Esophagus squamous epithelium (tissue), 5 donors: Measurements from ENCODE around the gene PKD2. TPM values are rescaled to one million over a fixed set of nuclear protein-coding genes. Genes with fewer than 3 reads are reported as not detected.

Experiments
- DNase-seq: peaks from one replicate; lab custom pipeline; 2025; lab: John Stamatoyannopoulos, UW
- H3K27ac ChIP-seq, 4 donors: fragments of 200-600 bp; sonication (generic); one replicate each; pipeline ENCODE4 v1.5.1; 2016 to 2019; ENCODE audit warnings: mild to moderate bottlenecking in 1 of 4
- H3K27me3 ChIP-seq, 4 donors: fragments of 200-600 bp; sonication (generic); 1 replicate in 3 of 4; 2 replicates in 1 of 4; pipeline versions ENCODE4 v1.5.1 to v1.6.0; 2017 to 2021; ENCODE audit warnings: antibody characterized with exemption in 1 of 4
- H3K36me3 ChIP-seq, 3 donors: fragments of 200-600 bp; sonication (generic); one replicate each; pipeline ENCODE4 v1.5.1; 2016 to 2019
- H3K4me1 ChIP-seq, 3 donors: fragments of 200-600 bp; sonication (generic); one replicate each; pipeline ENCODE4 v1.5.1; 2017 to 2019
- H3K4me3 ChIP-seq, 4 donors: fragments of 200-600 bp; sonication (generic); 1 replicate in 3 of 4; 2 replicates in 1 of 4; pipeline ENCODE4 v1.5.1; 2016 to 2019; ENCODE audit warnings: mild to moderate bottlenecking in 2 of 4, moderate library complexity in 1 of 4
- H3K9me3 ChIP-seq, 3 donors: fragments of 200-600 bp; sonication (generic); one replicate each; pipeline ENCODE4 v1.5.1; 2016 to 2019
- POLR2A ChIP-seq, 4 donors: fragments of 450-650 bp; IDR thresholded peaks; one replicate each; pipeline ENCODE4 v1.6.1; 2017; ENCODE audit warnings: antibody characterized with exemption in 4 of 4, mild to moderate bottlenecking in 4 of 4, moderate library complexity in 3 of 4
- WGBS, 2 donors: methylation state at CpG; one replicate each; pipeline ENCODE4 v1.1.5; 2018; 5-methylcytosine and 5-hydroxymethylcytosine counted together
- intact Hi-C: fragments of 100-400 bp; cut with DNase I; formaldehyde crosslinking; loops from one replicate; pipeline ENCODE4 v1.15.0; 2022
- total RNA-seq, 4 donors: library from RNA; depleted of rRNA; stranded (reverse); fragments of >200 nt; gene quantifications; one replicate each; pipeline ENCODE4 v1.1.0, GENCODE V29; 2016
- TF ChIP-seq, protein P1 (sequence below), 6 experiments: fragments of 450-650 bp in 4 of 6; fragments of 200-600 bp in 2 of 6; sonication (generic) in 2 of 6; IDR thresholded peaks; one replicate each; pipeline ENCODE4 v1.5.1; 2016 to 2019; ENCODE audit warnings: antibody characterized with exemption in 6 of 6, mild to moderate bottlenecking in 4 of 6, moderate library complexity in 4 of 6
- donor health status: DM: yes; HTN: yes; CAD: no.

The PKD2 gene
- total RNA-seq, 4 donors from 2014 or later, result 9.4 to 34.7 (median 13.9) TPM

DNA sequence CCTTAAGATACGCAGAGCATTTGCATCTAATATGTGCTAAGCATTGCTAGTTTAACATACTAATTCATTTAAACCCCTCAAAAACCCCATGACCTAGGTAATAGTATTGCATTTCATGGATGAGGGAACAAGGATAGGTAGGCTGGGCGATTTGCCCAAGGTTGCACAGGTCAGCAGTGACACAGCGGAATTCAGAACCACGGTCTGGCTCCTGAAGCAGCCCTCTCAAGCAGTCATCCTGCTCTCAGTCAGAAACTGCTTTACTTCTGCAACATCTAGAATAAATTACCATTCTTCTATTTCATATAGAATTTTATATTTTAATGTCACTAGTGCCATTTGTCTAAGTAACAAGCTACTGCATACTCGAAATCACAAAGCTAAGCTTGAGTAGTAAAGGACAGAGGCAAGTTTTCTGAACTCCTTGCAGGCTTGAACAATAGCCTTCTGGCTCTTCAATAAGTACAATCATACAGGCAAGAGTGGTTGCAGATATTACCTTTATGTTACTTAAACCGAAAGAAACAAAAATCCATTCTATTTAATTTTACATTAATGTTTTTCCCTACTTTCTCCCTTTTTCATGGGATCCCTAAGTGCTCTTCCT, 32.5 kb upstream of the PKD2 start:
- peaks cover 0 to 7% (median 5%) of the 10 kb centered on the region in 3 donors for H3K4me1 ChIP-seq
- H3K27ac ChIP-seq, result no peak overlapping the region
- no peak for DNase-seq
- WGBS, 2 donors, result 44 to 53% methylated on average over 6 of the region's 6 CpGs
- H3K27me3 ChIP-seq, result peaks cover 0 to 19% (median 0%) of the 10 kb centered on the region in 4 donors
- intact Hi-C loops, result loop anchor here (5.0 kb wide), 1 partner anchor 118 kb away; no protein-coding TSS in a partner anchor
- TF ChIP-seq POLR2A (IDR thresholded peaks at IDR 0.05), result no peak
- TF ChIP-seq, protein P1, sequence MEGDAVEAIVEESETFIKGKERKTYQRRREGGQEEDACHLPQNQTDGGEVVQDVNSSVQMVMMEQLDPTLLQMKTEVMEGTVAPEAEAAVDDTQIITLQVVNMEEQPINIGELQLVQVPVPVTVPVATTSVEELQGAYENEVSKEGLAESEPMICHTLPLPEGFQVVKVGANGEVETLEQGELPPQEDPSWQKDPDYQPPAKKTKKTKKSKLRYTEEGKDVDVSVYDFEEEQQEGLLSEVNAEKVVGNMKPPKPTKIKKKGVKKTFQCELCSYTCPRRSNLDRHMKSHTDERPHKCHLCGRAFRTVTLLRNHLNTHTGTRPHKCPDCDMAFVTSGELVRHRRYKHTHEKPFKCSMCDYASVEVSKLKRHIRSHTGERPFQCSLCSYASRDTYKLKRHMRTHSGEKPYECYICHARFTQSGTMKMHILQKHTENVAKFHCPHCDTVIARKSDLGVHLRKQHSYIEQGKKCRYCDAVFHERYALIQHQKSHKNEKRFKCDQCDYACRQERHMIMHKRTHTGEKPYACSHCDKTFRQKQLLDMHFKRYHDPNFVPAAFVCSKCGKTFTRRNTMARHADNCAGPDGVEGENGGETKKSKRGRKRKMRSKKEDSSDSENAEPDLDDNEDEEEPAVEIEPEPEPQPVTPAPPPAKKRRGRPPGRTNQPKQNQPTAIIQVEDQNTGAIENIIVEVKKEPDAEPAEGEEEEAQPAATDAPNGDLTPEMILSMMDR (IDR thresholded peaks at IDR 0.05), result no peak
- no peak overlapping the region for H3K4me3 ChIP-seq
- H3K36me3 ChIP-seq, result no peaks in the 10 kb centered on the region
- no peaks in the 10 kb centered on the region for H3K9me3 ChIP-seq

DNA sequence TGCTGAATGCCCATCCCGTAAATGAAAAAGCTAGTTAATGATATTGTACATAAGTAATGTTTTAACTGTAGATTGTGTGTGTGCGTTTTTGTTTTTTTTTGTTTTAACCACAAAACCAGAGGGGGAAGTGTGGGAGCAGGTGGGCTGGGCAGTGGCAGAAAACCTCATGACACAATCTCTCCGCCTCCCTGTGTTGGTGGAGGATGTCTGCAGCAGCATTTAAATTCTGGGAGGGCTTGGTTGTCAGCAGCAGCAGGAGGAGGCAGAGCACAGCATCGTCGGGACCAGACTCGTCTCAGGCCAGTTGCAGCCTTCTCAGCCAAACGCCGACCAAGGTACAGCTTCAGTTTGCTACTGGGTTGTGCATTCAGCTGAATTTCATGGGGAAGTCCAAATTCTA, 32.0 kb upstream of the PKD2 start, which contains the start of gene SPP1:
Gene SPP1 (plus strand): TSS at position 249 of the 400 bp plus-strand sequence. CDS start 1,182 bp downstream, outside the sequence.
- Histone ChIP-seq H3K27me3 (peaks cover 0 to 19% (median 0%) of the 10 kb centered on the region in 4 donors), H3K4me1 (peaks cover 0 to 7% (median 5%) of the 10 kb centered on the region in 3 donors), H3K9me3 (no peaks in the 10 kb centered on the region), H3K36me3 (no peaks in the 10 kb centered on the region), H3K27ac (no peak within 1 kb of the TSS), H3K4me3 (no peak within 1 kb of the TSS)
- intact Hi-C loops, result no loop called here
- TF ChIP-seq, protein P1 (IDR thresholded peaks at IDR 0.05), result no peak
- no peak for TF ChIP-seq POLR2A (IDR thresholded peaks at IDR 0.05)
- DNase-seq, result no peak
- 21 to 39% methylated on average over 7 to 8 of the region's 8 CpGs for WGBS, 2 donors

DNA sequence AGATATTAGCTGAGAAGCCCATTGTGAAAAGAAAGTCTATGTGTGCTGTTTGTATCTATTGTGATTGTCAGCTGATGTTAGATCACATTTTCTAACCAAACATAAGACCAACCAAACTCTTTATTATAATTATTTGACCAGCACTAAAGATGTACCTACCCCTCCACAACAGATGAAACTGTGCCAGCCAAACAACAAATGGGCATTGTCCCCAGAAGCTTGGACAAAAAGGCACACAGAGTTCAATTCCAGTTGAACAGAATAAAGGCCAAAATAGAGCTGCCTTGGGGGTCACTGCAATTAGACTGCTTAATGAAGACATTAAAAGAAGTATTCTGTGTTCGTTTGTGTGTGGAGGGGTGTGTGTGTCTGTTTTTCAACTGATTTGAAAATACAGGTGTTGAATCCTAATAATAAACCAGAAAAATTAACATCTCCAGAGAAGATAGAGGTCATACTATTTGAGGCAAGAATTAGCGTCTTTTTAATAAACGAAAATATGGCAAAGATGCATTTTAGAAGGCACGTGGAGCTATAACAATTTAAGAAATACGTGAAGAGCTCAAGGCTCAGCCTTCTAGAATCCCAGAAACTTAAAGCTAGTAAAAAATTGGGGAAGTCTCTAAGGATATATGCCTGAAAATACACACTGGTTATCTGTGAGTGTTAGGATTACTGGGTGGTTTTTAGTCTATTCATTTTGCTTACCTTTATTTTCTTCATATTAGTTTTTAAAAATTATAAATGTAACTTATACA, 29.7 kb upstream of the PKD2 start:
- Histone ChIP-seq H3K9me3 (no peaks in the 10 kb centered on the region), H3K4me1 (peaks cover 0 to 7% (median 5%) of the 10 kb centered on the region in 3 donors), H3K4me3 (no peak overlapping the region), H3K27ac (no peak overlapping the region), H3K27me3 (peaks cover 0 to 15% (median 0%) of the 10 kb centered on the region in 4 donors), H3K36me3 (no peaks in the 10 kb centered on the region)
- 71 to 89% methylated on average over 5 of the region's 5 CpGs for WGBS, 2 donors
- intact Hi-C loops, result no loop called here
- DNase-seq, result no peak
- TF ChIP-seq, protein P1 (IDR thresholded peaks at IDR 0.05), result no peak
- TF ChIP-seq POLR2A (IDR thresholded peaks at IDR 0.05), result no peak

DNA sequence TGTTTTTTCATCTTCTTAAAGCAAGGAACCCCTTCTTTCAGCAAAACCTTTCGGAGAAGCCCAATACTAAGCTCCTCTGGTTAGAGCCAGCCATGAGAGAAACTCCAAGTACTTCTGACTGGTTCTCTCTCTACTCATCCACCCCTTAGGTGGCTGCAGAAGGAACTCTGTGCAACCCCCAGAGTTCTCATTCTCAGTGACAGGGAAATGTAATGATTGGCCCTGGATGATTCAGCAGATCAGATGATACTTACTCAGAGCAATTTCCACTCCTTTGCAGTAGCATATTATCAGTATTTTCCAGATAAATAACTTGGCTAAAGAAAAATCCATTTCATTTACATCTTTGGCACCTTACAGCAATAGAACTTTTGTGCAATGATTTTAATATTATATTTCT, 28.8 kb upstream of the PKD2 start:
- TF ChIP-seq, protein P1 (IDR thresholded peaks at IDR 0.05), result no peak
- TF ChIP-seq POLR2A (IDR thresholded peaks at IDR 0.05), result no peak
- intact Hi-C loops, result no loop called here

DNA sequence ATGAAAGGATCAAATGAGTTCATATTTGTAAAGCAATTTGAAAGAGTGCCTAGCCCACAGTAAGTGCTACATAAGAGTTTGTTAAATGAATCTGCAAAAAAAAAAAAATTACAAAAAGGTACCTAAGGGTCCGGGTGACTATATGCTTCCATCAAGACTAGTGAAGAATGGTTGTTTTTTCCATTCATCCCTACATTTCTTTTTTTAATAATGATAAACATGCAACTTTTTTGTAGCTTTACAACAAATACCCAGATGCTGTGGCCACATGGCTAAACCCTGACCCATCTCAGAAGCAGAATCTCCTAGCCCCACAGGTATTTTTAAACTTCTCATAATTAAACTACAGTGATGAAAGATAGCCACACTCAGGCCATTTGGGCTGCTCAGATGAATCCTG, 27.6 kb upstream of the PKD2 start:
- no peaks in the 10 kb centered on the region for H3K4me1 ChIP-seq
- intact Hi-C loops, result no loop called here
- peaks cover 0 to 12% (median 0%) of the 10 kb centered on the region in 4 donors for H3K27me3 ChIP-seq
- 81 to 88% methylated on average over 1 of the region's 1 CpG for WGBS, 2 donors
- H3K27ac ChIP-seq, result no peak overlapping the region
- no peak for DNase-seq
- TF ChIP-seq, protein P1 (IDR thresholded peaks at IDR 0.05), result no peak
- TF ChIP-seq POLR2A (IDR thresholded peaks at IDR 0.05), result no peak
- H3K36me3 ChIP-seq, result no peaks in the 10 kb centered on the region
- no peak overlapping the region for H3K4me3 ChIP-seq
- H3K9me3 ChIP-seq, result no peaks in the 10 kb centered on the region

More for the DNA sequence above, 28.8 kb upstream of the PKD2 start:
- Histone ChIP-seq H3K4me3 (no peak overlapping the region), H3K27ac (no peak overlapping the region), H3K27me3 (peaks cover 0 to 15% (median 0%) of the 10 kb centered on the region in 4 donors), H3K9me3 (no peaks in the 10 kb centered on the region), H3K4me1 (peaks cover 0 to 2% (median 1%) of the 10 kb centered on the region in 3 donors), H3K36me3 (no peaks in the 10 kb centered on the region)
- 80 to 100% methylated on average over 1 of the region's 1 CpG for WGBS, 2 donors
- no peak for DNase-seq
